HK-2 (cell line): ENCODE measurements around the gene TXN.
"Not testable (repeated sequence)": the region's sequence is repeated elsewhere in the genome, so short reads cannot be mapped to it uniquely, and the experiment has no call there.

Experiments used
- DNase-seq: peaks from one replicate; pipeline ENCODE4 v3.0.0-alpha.2; 2018; ENCODE audit not compliant: unreplicated experiment

Gene TXN

DNA sequence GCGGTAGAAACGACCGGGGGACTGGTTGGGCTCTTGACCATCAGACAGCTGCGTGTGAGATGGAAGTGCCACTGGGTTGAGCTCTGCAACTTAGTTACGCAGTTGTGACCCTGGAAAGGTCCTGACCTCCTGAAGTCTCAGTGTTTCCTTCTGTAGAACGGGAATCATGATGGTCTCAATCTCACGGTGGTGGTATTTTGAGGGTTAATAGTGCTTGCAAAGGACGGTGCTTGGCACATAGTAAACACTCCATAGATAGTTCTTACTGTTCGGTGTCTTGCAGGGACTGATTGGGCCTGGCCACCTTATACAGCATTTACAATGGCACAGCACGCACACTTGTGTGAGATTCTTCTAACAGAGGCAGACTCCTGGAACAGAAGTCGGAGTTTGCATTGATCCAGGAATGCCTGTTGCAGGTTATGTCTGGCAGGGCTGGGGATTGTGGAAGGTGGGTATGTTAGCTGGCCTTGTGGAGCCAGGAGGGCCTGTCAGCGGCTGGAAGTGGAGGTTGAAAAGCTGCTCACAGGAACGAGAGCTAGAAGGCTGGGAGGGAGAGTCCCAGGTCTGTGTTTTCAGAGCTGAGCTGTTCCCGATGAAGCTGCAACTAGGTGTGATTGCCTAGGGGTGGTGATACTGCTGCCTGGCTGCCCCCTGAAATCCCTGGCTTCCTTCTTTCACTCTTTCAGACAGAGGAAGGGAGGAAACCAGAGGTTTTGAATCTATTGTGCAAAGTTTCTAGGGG lies 962 bp upstream of the TXN start:
- peak; percentile 41 for DNase-seq

GRCh38 chr9:110255463-110256379 lies 586 bp downstream of the TXN start:
- peak; percentile 69 for DNase-seq

GRCh38 chr9:110255034-110255462 lies 1.3 kb downstream of the TXN start:
- DNase-seq = no peak

GRCh38 chr9:110254500-110254899 lies 1.8 kb downstream of the TXN start:
- no peak for DNase-seq

DNA sequence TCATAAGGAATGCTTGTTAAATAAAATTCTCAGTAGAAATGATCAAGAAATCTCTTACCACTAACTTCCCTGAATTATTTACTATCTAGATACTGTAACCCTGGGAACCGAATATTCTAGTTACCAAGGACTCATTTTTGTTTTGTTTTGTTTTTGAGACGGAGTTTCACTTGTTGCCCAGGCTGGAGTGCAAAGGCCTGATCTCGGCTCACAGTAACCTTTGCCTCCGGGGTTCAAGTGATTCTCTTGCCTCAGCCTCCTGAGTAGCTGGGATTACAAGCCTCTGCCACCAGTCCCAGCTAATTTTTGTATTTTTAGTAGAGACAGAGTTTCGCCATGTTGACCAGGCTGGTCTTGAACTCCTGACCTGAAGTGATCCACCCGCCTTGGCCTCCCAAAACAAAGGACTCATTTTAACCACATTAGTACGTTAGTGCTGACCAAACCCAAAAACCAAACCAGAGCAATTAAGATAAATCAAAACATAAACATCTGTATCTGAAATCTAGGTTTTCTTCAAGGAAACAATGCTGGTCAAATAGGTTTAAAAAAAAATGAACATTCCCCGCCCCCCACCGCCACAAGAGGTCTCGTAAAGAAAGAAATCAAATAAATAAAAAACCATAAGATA lies 3.7 kb downstream of the TXN start:
- no peak for DNase-seq

- not testable (repeated sequence) for DNase-seq
Observed at GRCh38 chr9:110251770-110252169, 4.5 kb downstream of the TXN start.

DNA sequence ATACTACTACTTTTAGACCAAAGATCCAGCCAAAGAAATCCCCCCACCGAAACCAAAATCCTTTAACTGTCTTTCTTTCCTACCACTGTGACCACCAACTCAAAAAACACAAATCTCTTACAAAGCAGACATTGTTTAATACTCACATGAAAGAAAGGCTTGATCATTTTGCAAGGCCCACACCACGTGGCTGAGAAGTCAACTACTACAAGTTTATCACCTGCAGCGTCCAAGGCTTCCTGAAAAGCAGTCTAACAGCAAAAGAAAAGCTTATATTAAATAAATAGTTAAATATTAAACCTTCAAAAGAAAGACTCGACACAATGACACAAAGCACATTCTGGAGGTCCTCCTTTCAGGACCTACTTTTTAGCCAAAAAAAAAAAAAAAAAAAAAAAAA lies 5.1 kb downstream of the TXN start:
- no peak for DNase-seq

GRCh38 chr9:110249603-110250002 lies 6.7 kb downstream of the TXN start:
- no peak for DNase-seq

- DNase-seq = no peak
Observed at GRCh38 chr9:110248361-110248760, 7.9 kb downstream of the TXN start.

DNA sequence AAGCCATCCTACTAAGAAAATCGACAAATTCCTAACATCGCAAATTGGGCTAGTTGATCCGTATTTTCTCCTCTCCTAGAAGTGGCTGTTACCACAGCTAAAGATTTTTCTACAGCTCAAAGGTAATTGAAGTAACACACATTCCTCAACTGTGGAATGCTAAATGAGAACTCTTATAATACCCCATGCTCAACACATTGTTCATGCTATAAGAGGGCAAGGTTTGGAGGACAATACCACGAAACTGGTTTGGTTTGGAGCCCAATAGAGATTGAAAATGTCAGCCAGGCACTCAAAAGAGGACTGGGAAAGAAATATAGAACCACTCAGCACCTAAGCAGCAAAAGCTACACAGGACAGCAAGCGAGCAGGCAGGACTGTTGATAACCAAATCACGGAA lies 10.1 kb downstream of the TXN start:
- DNase-seq = no peak

DNA sequence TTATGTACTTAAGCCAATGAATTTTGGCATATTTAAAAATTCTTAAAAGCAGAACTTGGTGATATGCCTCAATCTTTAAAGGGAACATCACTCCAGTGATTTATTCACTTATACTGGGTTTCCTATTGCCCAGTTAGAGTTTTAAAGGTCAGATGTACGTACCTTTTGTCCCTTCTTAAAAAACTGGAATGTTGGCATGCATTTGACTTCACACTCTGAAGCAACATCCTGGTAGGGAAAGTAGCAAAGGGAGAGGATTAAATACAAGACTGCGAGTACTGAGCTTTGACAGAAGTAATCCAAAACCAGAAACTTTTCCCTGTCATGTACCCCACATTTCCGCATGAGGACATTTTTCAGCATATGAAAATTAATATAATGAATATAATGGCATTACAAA lies 11.7 kb downstream of the TXN start:
- DNase-seq = no peak

GRCh38 chr9:110241858-110242321 lies 14.4 kb downstream of the TXN start:
- DNase-seq = no peak

- DNase-seq = no peak
Observed at GRCh38 chr9:110241260-110241857, 14.9 kb downstream of the TXN start.

GRCh38 chr9:110240198-110240597 lies 16.1 kb downstream of the TXN start:
- no peak for DNase-seq

- DNase-seq = no peak
Observed at GRCh38 chr9:110228321-110228720, 28.0 kb downstream of the TXN start.

DNA sequence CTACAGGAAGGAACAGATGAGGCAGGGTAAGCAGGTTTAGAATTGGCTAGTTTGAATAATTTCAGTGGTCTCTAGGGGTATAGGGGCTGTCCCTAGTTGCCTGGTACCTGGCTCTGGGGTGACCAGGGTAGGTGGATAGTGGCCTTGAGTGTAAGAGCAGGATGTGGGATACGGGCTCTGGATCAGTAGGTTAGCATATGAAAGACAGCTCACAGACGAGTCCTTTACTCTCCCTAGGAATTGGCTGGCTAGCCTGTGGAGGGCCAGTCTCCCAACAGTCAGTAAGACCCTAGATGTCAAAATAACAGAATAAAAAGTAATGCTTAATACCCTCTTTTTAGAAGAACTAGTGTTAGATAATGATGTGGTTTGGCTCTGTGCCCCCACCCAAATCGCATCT lies 31.7 kb downstream of the TXN start:
- DNase-seq = no peak

GRCh38 chr9:110220809-110221208 lies 35.5 kb downstream of the TXN start:
- no peak for DNase-seq

- DNase-seq = no peak
Observed at GRCh38 chr9:110217656-110218099, 38.6 kb downstream of the TXN start.

GRCh38 chr9:110214586-110215355 lies 41.5 kb downstream of the TXN start:
- DNase-seq = no peak

DNA sequence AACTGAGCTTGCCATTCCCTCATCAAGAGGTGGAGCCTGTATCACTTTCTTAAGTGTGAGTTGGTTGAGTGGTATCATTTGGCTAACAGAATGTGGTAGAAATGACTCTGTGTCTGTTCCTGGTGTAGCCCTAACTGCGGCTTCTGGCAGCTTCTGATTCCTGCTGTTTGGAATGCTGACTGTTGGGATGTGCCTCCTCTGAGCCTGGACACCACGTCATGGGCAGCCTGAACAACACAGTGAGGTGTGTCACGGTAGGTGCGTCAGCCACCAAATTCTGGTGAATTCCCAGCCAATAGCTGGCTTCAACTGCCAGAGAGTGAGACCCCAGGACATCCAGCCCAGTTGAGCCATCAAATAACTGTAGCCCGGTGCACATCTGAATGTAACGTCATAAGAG lies 42.2 kb downstream of the TXN start:
- no peak for DNase-seq

DNA sequence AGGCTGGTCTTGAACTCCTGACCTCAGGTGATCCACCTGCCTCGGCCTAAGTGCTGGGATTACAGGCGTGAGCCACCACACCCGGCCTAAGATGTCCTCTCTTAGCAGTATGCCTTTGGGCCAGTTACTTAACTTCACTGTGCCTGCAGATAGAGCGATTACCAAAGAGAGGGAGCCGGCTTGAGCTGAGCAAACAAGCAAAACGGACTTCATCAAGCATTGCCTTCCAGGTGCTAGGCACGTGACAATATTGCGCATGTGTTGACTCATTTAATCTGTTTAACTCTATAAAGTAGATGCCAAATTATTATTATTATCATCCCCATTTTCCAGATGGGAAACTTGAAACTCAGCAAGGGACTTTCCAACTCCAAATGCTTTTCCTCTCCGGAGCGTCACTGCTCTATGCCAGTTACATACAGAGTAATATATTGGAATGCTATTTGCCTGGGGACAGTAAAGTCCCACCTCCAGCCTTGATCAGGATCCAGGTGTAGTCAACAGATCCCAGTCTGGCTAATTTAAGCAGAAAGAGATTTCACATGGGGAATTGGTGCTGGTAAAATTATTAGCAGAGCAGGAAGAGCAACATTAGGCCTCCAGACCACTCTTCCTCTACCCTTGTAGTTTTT lies 42.8 kb downstream of the TXN start:
- DNase-seq = no peak
